ENCODE results near the gene TRAP1.

Gene TRAP1

GRCh38 chr16:3642397-3643094, 74.8 kb downstream of the TRAP1 start:
- Histone ChIP-seq H3K4me2 (ENCODE audit: low read length) (no peak overlapping the region), H3K9ac (ENCODE audit: low read depth, low read length) (no peak overlapping the region), H3K9me3 (replicated peaks; ENCODE audit: low read length) (no peaks in the 10 kb centered on the region), H3K4me1 (ENCODE audit: control insufficient read depth, insufficient read depth, low read length) (peaks cover 15% of the 10 kb centered on the region), H3K4me3 (ENCODE audit: low read length) (no peak overlapping the region), H3K36me3 (ENCODE audit: insufficient read depth, low read length) (no peaks in the 10 kb centered on the region), H3K27me3 (ENCODE audit: control insufficient read depth, insufficient read depth, low read length) (no peaks in the 10 kb centered on the region)

- Histone ChIP-seq H3K36me3 (ENCODE audit: insufficient read depth, low read length) (no peaks in the 10 kb centered on the region), H3K4me3 (ENCODE audit: low read length) (no peak overlapping the region), H3K4me1 (ENCODE audit: control insufficient read depth, insufficient read depth, low read length) (peaks cover 15% of the 10 kb centered on the region), H3K4me2 (ENCODE audit: low read length) (no peak overlapping the region), H3K27me3 (ENCODE audit: control insufficient read depth, insufficient read depth, low read length) (no peaks in the 10 kb centered on the region), H3K9ac (ENCODE audit: low read depth, low read length) (no peak overlapping the region), H3K9me3 (replicated peaks; ENCODE audit: low read length) (no peaks in the 10 kb centered on the region)
Observed at GRCh38 chr16:3641801-3642396, 75.4 kb downstream of the TRAP1 start.

GRCh38 chr16:3640632-3641501, 76.5 kb downstream of the TRAP1 start:
- Histone ChIP-seq H3K36me3 (ENCODE audit: insufficient read depth, low read length) (no peaks in the 10 kb centered on the region), H3K9ac (ENCODE audit: low read depth, low read length) (no peak overlapping the region), H3K4me1 (ENCODE audit: control insufficient read depth, insufficient read depth, low read length) (peaks cover 9% of the 10 kb centered on the region), H3K4me2 (ENCODE audit: low read length) (no peak overlapping the region), H3K27me3 (ENCODE audit: control insufficient read depth, insufficient read depth, low read length) (no peaks in the 10 kb centered on the region), H3K9me3 (replicated peaks; ENCODE audit: low read length) (no peaks in the 10 kb centered on the region), H3K4me3 (ENCODE audit: low read length) (no peak overlapping the region)

GRCh38 chr16:3640207-3640606, 77.1 kb downstream of the TRAP1 start:
- no peaks in the 10 kb centered on the region for H3K36me3 ChIP-seq (ENCODE audit: insufficient read depth, low read length)
- no peak overlapping the region for H3K4me3 ChIP-seq (ENCODE audit: low read length)
- H3K9me3 ChIP-seq (replicated peaks; ENCODE audit: low read length), result no peaks in the 10 kb centered on the region
- no peak overlapping the region for H3K4me2 ChIP-seq (ENCODE audit: low read length)
- peaks cover 2% of the 10 kb centered on the region for H3K4me1 ChIP-seq (ENCODE audit: control insufficient read depth, insufficient read depth, low read length)
- H3K9ac ChIP-seq (ENCODE audit: low read depth, low read length), result no peak overlapping the region
- H3K27me3 ChIP-seq (ENCODE audit: control insufficient read depth, insufficient read depth, low read length), result no peaks in the 10 kb centered on the region

- Histone ChIP-seq H3K36me3 (ENCODE audit: insufficient read depth, low read length) (no peaks in the 10 kb centered on the region), H3K4me2 (ENCODE audit: low read length) (no peak overlapping the region), H3K4me1 (ENCODE audit: control insufficient read depth, insufficient read depth, low read length) (no peaks in the 10 kb centered on the region), H3K4me3 (ENCODE audit: low read length) (no peak overlapping the region), H3K27me3 (ENCODE audit: control insufficient read depth, insufficient read depth, low read length) (no peaks in the 10 kb centered on the region), H3K9me3 (replicated peaks; ENCODE audit: low read length) (no peaks in the 10 kb centered on the region), H3K9ac (ENCODE audit: low read depth, low read length) (no peak overlapping the region)
Observed at GRCh38 chr16:3638916-3639644, 78.2 kb downstream of the TRAP1 start.

- no peak overlapping the region for H3K4me2 ChIP-seq (ENCODE audit: low read length)
- H3K9ac ChIP-seq (ENCODE audit: low read depth, low read length), result no peak overlapping the region
- no peak overlapping the region for H3K4me3 ChIP-seq (ENCODE audit: low read length)
- no peaks in the 10 kb centered on the region for H3K36me3 ChIP-seq (ENCODE audit: insufficient read depth, low read length)
- H3K4me1 ChIP-seq (ENCODE audit: control insufficient read depth, insufficient read depth, low read length), result no peaks in the 10 kb centered on the region
- H3K27me3 ChIP-seq (ENCODE audit: control insufficient read depth, insufficient read depth, low read length), result no peaks in the 10 kb centered on the region
- H3K9me3 ChIP-seq (replicated peaks; ENCODE audit: low read length), result no peaks in the 10 kb centered on the region
Observed at GRCh38 chr16:3637371-3637923, 79.9 kb downstream of the TRAP1 start.

GRCh38 chr16:3625911-3626732, 91.2 kb downstream of the TRAP1 start:
- H3K9me3 ChIP-seq (replicated peaks; ENCODE audit: low read length), result no peaks in the 10 kb centered on the region
- H3K9ac ChIP-seq (ENCODE audit: low read depth, low read length), result no peak overlapping the region
- H3K4me1 ChIP-seq (ENCODE audit: control insufficient read depth, insufficient read depth, low read length), result no peaks in the 10 kb centered on the region
- H3K27me3 ChIP-seq (ENCODE audit: control insufficient read depth, insufficient read depth, low read length), result no peaks in the 10 kb centered on the region
- H3K36me3 ChIP-seq (ENCODE audit: insufficient read depth, low read length), result no peaks in the 10 kb centered on the region
- H3K4me3 ChIP-seq (ENCODE audit: low read length), result no peak overlapping the region
- H3K4me2 ChIP-seq (ENCODE audit: low read length), result no peak overlapping the region

- Histone ChIP-seq H3K27me3 (ENCODE audit: control insufficient read depth, insufficient read depth, low read length) (no peaks in the 10 kb centered on the region), H3K9me3 (replicated peaks; ENCODE audit: low read length) (no peaks in the 10 kb centered on the region), H3K9ac (ENCODE audit: low read depth, low read length) (no peak overlapping the region), H3K4me1 (ENCODE audit: control insufficient read depth, insufficient read depth, low read length) (no peaks in the 10 kb centered on the region), H3K4me2 (ENCODE audit: low read length) (no peak overlapping the region), H3K4me3 (ENCODE audit: low read length) (no peak overlapping the region), H3K36me3 (ENCODE audit: insufficient read depth, low read length) (no peaks in the 10 kb centered on the region)
Observed at GRCh38 chr16:3625331-3625730, 92.0 kb downstream of the TRAP1 start.

GRCh38 chr16:3623642-3624041, 93.7 kb downstream of the TRAP1 start:
- H3K4me3 ChIP-seq (ENCODE audit: low read length), result no peak overlapping the region
- no peaks in the 10 kb centered on the region for H3K36me3 ChIP-seq (ENCODE audit: insufficient read depth, low read length)
- H3K27me3 ChIP-seq (ENCODE audit: control insufficient read depth, insufficient read depth, low read length), result no peaks in the 10 kb centered on the region
- no peak overlapping the region for H3K4me2 ChIP-seq (ENCODE audit: low read length)
- H3K4me1 ChIP-seq (ENCODE audit: control insufficient read depth, insufficient read depth, low read length), result no peaks in the 10 kb centered on the region
- H3K9me3 ChIP-seq (replicated peaks; ENCODE audit: low read length), result no peaks in the 10 kb centered on the region
- no peak overlapping the region for H3K9ac ChIP-seq (ENCODE audit: low read depth, low read length)

GRCh38 chr16:3618769-3619141, 98.6 kb downstream of the TRAP1 start:
- Histone ChIP-seq H3K9ac (ENCODE audit: low read depth, low read length) (no peak overlapping the region), H3K4me1 (ENCODE audit: control insufficient read depth, insufficient read depth, low read length) (no peaks in the 10 kb centered on the region), H3K4me3 (ENCODE audit: low read length) (no peak overlapping the region), H3K9me3 (replicated peaks; ENCODE audit: low read length) (no peaks in the 10 kb centered on the region), H3K27me3 (ENCODE audit: control insufficient read depth, insufficient read depth, low read length) (no peaks in the 10 kb centered on the region), H3K4me2 (ENCODE audit: low read length) (no peak overlapping the region), H3K36me3 (ENCODE audit: insufficient read depth, low read length) (peaks cover 5% of the 10 kb centered on the region)
